Endodermal cell (in vitro differentiated cells): Measurements from ENCODE around the gene NCK1. TPM values are rescaled to one million over a fixed set of nuclear protein-coding genes. Genes with fewer than 3 reads are reported as not detected.
A peak's percentile ranks its signal among the peaks of the same experiment; 100 is the strongest.
"Not testable (repeated sequence)": the region's sequence is repeated elsewhere in the genome, so short reads cannot be mapped to it uniquely, and the experiment has no call there.

Experiments
- DNase-seq: peaks from one replicate; pipeline ENCODE4 v3.0.0-alpha.2; 2017
- H3K27ac ChIP-seq: 2 replicates; pipeline ENCODE4 v1.5.1; 2013; ENCODE audit warnings: mild to moderate bottlenecking, low read depth, low read length, moderate library complexity
- H3K27me3 ChIP-seq: 2 replicates; pipeline ENCODE4 v1.6.1; 2013; ENCODE audit warnings: mild to moderate bottlenecking, low read length, moderate library complexity; ENCODE audit not compliant: insufficient read depth, control insufficient read depth, poor library complexity, severe bottlenecking
- H3K36me3 ChIP-seq: 2 replicates; pipeline ENCODE4 v1.7.0; 2013; ENCODE audit warnings: mild to moderate bottlenecking, low read length, moderate library complexity; ENCODE audit not compliant: control insufficient read depth, insufficient read depth
- H3K4me1 ChIP-seq: one replicate; pipeline ENCODE4 v1.7.0; 2013; ENCODE audit warnings: low read length; ENCODE audit not compliant: control insufficient read depth, insufficient read depth
- H3K4me3 ChIP-seq: 2 replicates; pipeline ENCODE4 v1.5.1; 2013; ENCODE audit warnings: mild to moderate bottlenecking, low read length, moderate library complexity
- H3K9ac ChIP-seq: 2 replicates; pipeline ENCODE4 v1.6.1; 2013; ENCODE audit warnings: mild to moderate bottlenecking, low read length, moderate library complexity; ENCODE audit not compliant: poor library complexity, severe bottlenecking; ENCODE audit errors: extremely low read depth
- H3K9me3 ChIP-seq: 2 replicates; pipeline ENCODE4 v1.6.1; 2013; ENCODE audit warnings: mild to moderate bottlenecking, low read length, moderate library complexity; ENCODE audit not compliant: control insufficient read depth
- H3K27ac Mint-ChIP-seq: 2 replicates; pipeline ENCODE4 v1.8.0; 2020; ENCODE audit warnings: mixed read lengths
- H3K27me3 Mint-ChIP-seq: 2 replicates; pipeline ENCODE4 v1.8.0; 2021; ENCODE audit warnings: mild to moderate bottlenecking, mixed read lengths; ENCODE audit not compliant: insufficient read depth
- H3K36me3 Mint-ChIP-seq: 2 replicates; pipeline ENCODE4 v1.8.0; 2020; ENCODE audit warnings: low read depth, mixed read lengths
- H3K4me1 Mint-ChIP-seq: 2 replicates; pipeline ENCODE4 v1.8.0; 2020; ENCODE audit warnings: mixed read lengths
- H3K4me3 Mint-ChIP-seq: 2 replicates; pipeline ENCODE4 v1.8.0; 2020; ENCODE audit warnings: mild to moderate bottlenecking, moderate library complexity, mixed read lengths
- H3K9me3 Mint-ChIP-seq: 2 replicates; pipeline ENCODE4 v1.8.0; 2020; ENCODE audit warnings: mild to moderate bottlenecking, mixed read lengths
- WGBS, 2 experiments: methylation state at CpG; one replicate each; pipeline versions ENCODE4 v1.1.5 to v1.1.7; 2013; ENCODE audit warnings: missing lambda C conversion rate in 2 of 2, mixed read lengths in 1 of 2; ENCODE audit not compliant: insufficient coverage in 1 of 2, insufficient read length in 1 of 2; 5-methylcytosine and 5-hydroxymethylcytosine counted together
- total RNA-seq, 2 donors: library from RNA; stranded (reverse); fragmentation: NEBNext Ultra II Directional in 1 of 2; extraction: Animal tissue kit (Norgen Biotek cat#: 25700) in 1 of 2; gene quantifications; 2 replicates in 1 of 2; 3 replicates in 1 of 2; pipeline ENCODE4 v1.2.1, GENCODE V29; 2021
- TF ChIP-seq, protein P1 (sequence below): fragments of 200-600 bp; sonication (generic); conservative IDR thresholded peaks from 2 replicates; pipeline ENCODE4 v1.5.0; 2021; ENCODE audit warnings: antibody characterized with exemption, mild to moderate bottlenecking

NCK1 gene
- total RNA-seq, 2 donors from 2014 or later = 24.5 to 28.9 TPM

DNA sequence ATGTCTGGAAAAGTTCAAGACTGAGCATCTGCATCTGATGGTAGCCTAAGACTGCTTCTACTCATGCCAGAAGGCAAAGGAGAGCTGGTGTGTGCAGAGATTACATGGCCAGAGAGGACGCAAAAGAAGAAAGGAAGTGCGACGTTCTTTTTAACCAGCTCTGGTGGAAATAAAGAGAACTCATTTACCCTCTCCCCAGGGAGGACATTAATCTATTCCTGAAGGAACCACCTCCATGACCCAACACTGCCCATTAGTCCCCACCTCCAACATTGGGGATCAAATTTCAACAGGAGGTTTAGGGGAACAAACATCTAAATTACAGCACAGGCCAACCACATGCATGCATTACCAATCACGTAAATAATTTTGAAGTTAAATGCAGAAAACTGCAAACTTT, 1.5 kb upstream of the NCK1 start:
- Histone ChIP-seq H3K4me1 (no peaks in the 10 kb centered on the region), H3K36me3 (no peaks in the 10 kb centered on the region), H3K27ac (no peak overlapping the region), H3K4me3 (peak overlapping the region; percentile 92), H3K9me3 (no peaks in the 10 kb centered on the region), H3K9ac (no peak overlapping the region), H3K27me3 (peaks cover 4% of the 10 kb centered on the region)
- H3K27me3 Mint-ChIP-seq = peaks cover 19% of the 10 kb centered on the region
- 14% methylated on average over 4 of the region's 4 CpGs; no CpG with 5 or more reads in 1 of the 2 experiments for WGBS, 2 experiments
- H3K4me1 Mint-ChIP-seq = peaks cover 12% of the 10 kb centered on the region
- H3K4me3 Mint-ChIP-seq = peak overlapping the region; percentile 84
- peaks cover 4% of the 10 kb centered on the region for H3K36me3 Mint-ChIP-seq
- DNase-seq = peak; percentile 57
- TF ChIP-seq, protein P1, sequence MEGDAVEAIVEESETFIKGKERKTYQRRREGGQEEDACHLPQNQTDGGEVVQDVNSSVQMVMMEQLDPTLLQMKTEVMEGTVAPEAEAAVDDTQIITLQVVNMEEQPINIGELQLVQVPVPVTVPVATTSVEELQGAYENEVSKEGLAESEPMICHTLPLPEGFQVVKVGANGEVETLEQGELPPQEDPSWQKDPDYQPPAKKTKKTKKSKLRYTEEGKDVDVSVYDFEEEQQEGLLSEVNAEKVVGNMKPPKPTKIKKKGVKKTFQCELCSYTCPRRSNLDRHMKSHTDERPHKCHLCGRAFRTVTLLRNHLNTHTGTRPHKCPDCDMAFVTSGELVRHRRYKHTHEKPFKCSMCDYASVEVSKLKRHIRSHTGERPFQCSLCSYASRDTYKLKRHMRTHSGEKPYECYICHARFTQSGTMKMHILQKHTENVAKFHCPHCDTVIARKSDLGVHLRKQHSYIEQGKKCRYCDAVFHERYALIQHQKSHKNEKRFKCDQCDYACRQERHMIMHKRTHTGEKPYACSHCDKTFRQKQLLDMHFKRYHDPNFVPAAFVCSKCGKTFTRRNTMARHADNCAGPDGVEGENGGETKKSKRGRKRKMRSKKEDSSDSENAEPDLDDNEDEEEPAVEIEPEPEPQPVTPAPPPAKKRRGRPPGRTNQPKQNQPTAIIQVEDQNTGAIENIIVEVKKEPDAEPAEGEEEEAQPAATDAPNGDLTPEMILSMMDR = no peak
- H3K9me3 Mint-ChIP-seq = no peaks in the 10 kb centered on the region
- H3K27ac Mint-ChIP-seq = no peak overlapping the region

DNA sequence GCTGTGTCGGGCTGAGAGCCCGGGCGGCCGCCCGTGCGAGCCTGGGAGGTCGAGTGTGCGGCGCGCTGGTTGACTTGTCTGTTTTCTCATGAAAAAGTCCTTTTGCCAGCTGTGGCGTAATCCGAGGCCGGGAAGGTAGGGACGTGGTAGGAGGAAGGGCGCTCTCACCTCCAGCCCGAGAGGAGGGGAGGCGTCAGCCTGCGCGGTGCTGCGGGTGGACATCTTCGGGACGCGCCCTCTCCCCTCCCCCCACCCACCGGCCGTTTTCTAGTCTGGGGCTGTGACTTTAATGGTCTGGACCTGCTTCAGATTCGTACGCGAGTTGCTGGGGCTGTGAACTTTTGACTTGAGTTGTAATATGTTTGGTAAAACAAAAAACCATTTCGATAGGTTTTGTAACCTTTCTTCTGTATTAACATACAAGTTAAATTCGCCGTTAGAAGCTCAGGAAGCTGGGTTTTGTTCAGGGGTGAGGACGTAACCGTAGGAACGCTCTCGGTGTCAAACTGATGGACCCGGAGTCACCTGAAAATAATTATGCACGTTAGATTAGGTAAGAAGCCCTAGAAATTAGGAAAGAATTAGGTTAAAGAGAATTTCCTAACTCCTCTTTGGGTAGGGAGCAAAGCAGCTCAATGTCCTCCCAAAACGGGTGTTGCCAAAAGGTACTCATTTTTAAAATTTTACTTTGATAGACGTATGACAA, 762 bp downstream of the NCK1 start:
- H3K4me1 ChIP-seq = no peaks in the 10 kb centered on the region
- H3K27me3 ChIP-seq = no peaks in the 10 kb centered on the region
- peak overlapping the region; percentile 92 for H3K4me3 ChIP-seq
- Mint-ChIP-seq H3K27ac (peak overlapping the region; percentile 93), H3K36me3 (peaks cover 6% of the 10 kb centered on the region), H3K27me3 (peaks cover 8% of the 10 kb centered on the region), H3K9me3 (no peaks in the 10 kb centered on the region), H3K4me3 (peak overlapping the region; percentile 84), H3K4me1 (peaks cover 12% of the 10 kb centered on the region)
- no peaks in the 10 kb centered on the region for H3K9me3 ChIP-seq
- H3K36me3 ChIP-seq = no peaks in the 10 kb centered on the region
- TF ChIP-seq, protein P1 = peak; percentile 2
- WGBS, 2 experiments = 1 to 3% methylated on average over 11 to 33 of the region's 39 CpGs
- peak overlapping the region; percentile 94 for H3K27ac ChIP-seq
- no peak for DNase-seq
- H3K9ac ChIP-seq = peak overlapping the region; percentile 67

GRCh38 chr3:136869282-136869681, 7.3 kb downstream of the NCK1 start:
- H3K4me1 Mint-ChIP-seq = no peaks in the 10 kb centered on the region
- H3K27ac Mint-ChIP-seq = no peak overlapping the region
- H3K36me3 ChIP-seq = peaks cover 16% of the 10 kb centered on the region
- H3K27ac ChIP-seq = no peak overlapping the region
- no peak overlapping the region for H3K9ac ChIP-seq
- H3K27me3 ChIP-seq = no peaks in the 10 kb centered on the region
- H3K36me3 Mint-ChIP-seq = peaks cover 44% of the 10 kb centered on the region
- no peak overlapping the region for H3K4me3 ChIP-seq
- no peaks in the 10 kb centered on the region for H3K4me1 ChIP-seq
- no peaks in the 10 kb centered on the region for H3K27me3 Mint-ChIP-seq
- peaks cover 22% of the 10 kb centered on the region for H3K9me3 ChIP-seq
- WGBS, 2 experiments = 92 to 93% methylated on average over 9 of the region's 9 CpGs
- TF ChIP-seq, protein P1 = no peak
- no peak for DNase-seq
- peaks cover 17% of the 10 kb centered on the region for H3K9me3 Mint-ChIP-seq
- H3K4me3 Mint-ChIP-seq = no peak overlapping the region

DNA sequence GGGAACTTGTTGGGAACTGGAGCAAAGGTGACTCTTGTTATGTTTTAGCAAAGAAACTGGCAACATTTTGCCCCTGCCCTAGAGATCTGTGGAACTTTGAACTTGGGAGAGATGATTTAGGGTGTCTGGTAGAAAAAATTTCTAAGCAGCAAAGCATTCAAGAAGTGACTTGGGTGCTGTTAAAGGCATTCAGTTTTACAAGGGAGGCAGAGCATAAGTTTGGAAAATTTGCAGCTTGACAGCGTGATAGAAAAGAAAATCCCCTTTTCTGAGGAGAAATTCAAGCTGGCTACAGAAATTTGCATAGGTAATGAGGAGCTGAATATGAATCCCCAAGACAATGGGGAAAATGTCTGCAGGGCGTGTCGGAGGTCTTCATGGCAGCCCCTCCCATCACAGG, 10.2 kb downstream of the NCK1 start:
- 96 to 97% methylated on average over 3 of the region's 3 CpGs for WGBS, 2 experiments
- not testable (repeated sequence) for H3K27me3 Mint-ChIP-seq

GRCh38 chr3:136879510-136879909, 17.5 kb downstream of the NCK1 start:
- peaks cover 11% of the 10 kb centered on the region for H3K9me3 Mint-ChIP-seq
- not testable (repeated sequence) for H3K36me3 Mint-ChIP-seq, H3K27ac Mint-ChIP-seq, H3K36me3 ChIP-seq, DNase-seq, H3K27ac ChIP-seq, H3K4me3 Mint-ChIP-seq, H3K27me3 ChIP-seq, H3K27me3 Mint-ChIP-seq, H3K4me1 ChIP-seq, H3K9ac ChIP-seq, H3K4me1 Mint-ChIP-seq
- WGBS, 2 experiments = 89% methylated on average over 2 of the region's 2 CpGs; no CpG with 5 or more reads in 1 of the 2 experiments
- Histone ChIP-seq H3K9me3 (peaks cover 25% of the 10 kb centered on the region), H3K4me3 (peak overlapping the region; percentile 35)

More for the DNA sequence above, 10.2 kb downstream of the NCK1 start:
- not testable (repeated sequence) for H3K9ac ChIP-seq, H3K4me1 Mint-ChIP-seq, H3K4me1 ChIP-seq, H3K4me3 ChIP-seq, H3K27ac Mint-ChIP-seq, DNase-seq, H3K4me3 Mint-ChIP-seq, H3K27me3 ChIP-seq, H3K27ac ChIP-seq
- peaks cover 28% of the 10 kb centered on the region for H3K9me3 ChIP-seq
- Mint-ChIP-seq H3K36me3 (peaks cover 46% of the 10 kb centered on the region), H3K9me3 (peaks cover 17% of the 10 kb centered on the region)
- H3K36me3 ChIP-seq = peaks cover 16% of the 10 kb centered on the region
